H1 (cell line): ENCODE data around the gene MRM3. TPM values are rescaled to one million over a fixed set of nuclear protein-coding genes. Genes with fewer than 3 reads are reported as not detected.

Experiments used
- CTCF ChIA-PET: fragments of 300-600 bp; sonication (Branson Sonifier 250); formaldehyde crosslinking; loops from one replicate; lab custom pipeline; 2021; ENCODE audit not compliant: partially characterized antibody; lab: Charles Lee
- POLR2A ChIA-PET: fragments of 300-600 bp; sonication (Branson Sonifier 250); formaldehyde crosslinking; loops from one replicate; lab custom pipeline; 2021; ENCODE audit warnings: inconsistent platforms; ENCODE audit not compliant: partially characterized antibody; lab: Charles Lee
- DNase-seq, 2 experiments: peaks; one replicate each; pipeline versions ENCODE4 v3.0.0 to v3.0.0-alpha.2; 2010 to 2022; ENCODE audit warnings: low spot score in 2 of 2, low read depth in 1 of 2, mixed read lengths in 1 of 2
- FAIRE-seq: peaks from 2 replicates; lab custom pipeline; 2011; peaks lifted over from hg19 to GRCh38; lab: Jason Lieb, UNC
- H2AFZ ChIP-seq: 2 replicates; pipeline ENCODE4 v1.8.1; 2012; ENCODE audit warnings: low read length, inconsistent platforms
- H2AK5ac ChIP-seq: 2 replicates; pipeline ENCODE4 v1.6.1; 2013; ENCODE audit warnings: low read depth, low read length
- H2BK120ac ChIP-seq: replicated peaks from 2 replicates; pipeline ENCODE3; 2013; ENCODE audit warnings: low read depth, low read length, inconsistent platforms
- H2BK12ac ChIP-seq: 2 replicates; pipeline ENCODE4 v1.6.1; 2013; ENCODE audit warnings: low read depth, low read length
- H2BK15ac ChIP-seq: 2 replicates; pipeline ENCODE4 v1.6.1; 2013; ENCODE audit warnings: low read length
- H2BK20ac ChIP-seq: 2 replicates; pipeline ENCODE4 v1.6.1; 2013; ENCODE audit warnings: low read length
- H2BK5ac ChIP-seq: 2 replicates; pipeline ENCODE4 v1.6.1; 2013; ENCODE audit warnings: low read depth, low read length
- H3K14ac ChIP-seq: 2 replicates; pipeline ENCODE4 v1.6.1; 2013; ENCODE audit warnings: inconsistent platforms; ENCODE audit not compliant: insufficient read length
- H3K18ac ChIP-seq: 2 replicates; pipeline ENCODE4 v1.6.1; 2013; ENCODE audit warnings: low read length; ENCODE audit errors: extremely low read depth
- H3K23ac ChIP-seq: 2 replicates; pipeline ENCODE4 v1.6.1; 2013; ENCODE audit warnings: inconsistent platforms; ENCODE audit not compliant: insufficient read length
- H3K23me2 ChIP-seq: 2 replicates; pipeline ENCODE4 v1.6.1; 2013; ENCODE audit warnings: low read depth, low read length
- H3K27ac ChIP-seq: 2 replicates; pipeline ENCODE4 v1.6.1; 2011; ENCODE audit warnings: low read depth, low read length, inconsistent platforms
- H3K27me3 ChIP-seq, 4 experiments: replicated peaks in 1 of 4; 1 replicate in 1 of 4; 2 replicates in 3 of 4; pipeline versions ENCODE4 v1.6.1 to v1.8.1; 2011 to 2013; ENCODE audit warnings: low read length in 3 of 4, mild to moderate bottlenecking in 3 of 4, inconsistent platforms in 2 of 4, mixed read lengths in 2 of 4, moderate library complexity in 1 of 4; ENCODE audit not compliant: control insufficient read depth in 3 of 4, insufficient read depth in 3 of 4; ENCODE audit errors: extremely low read depth in 1 of 4
- H3K36me3 ChIP-seq, 4 experiments: 2 replicates each; pipeline versions ENCODE4 v1.6.1 to v1.8.1; 2011 to 2013; ENCODE audit warnings: mild to moderate bottlenecking in 4 of 4, low read length in 3 of 4, moderate library complexity in 2 of 4, control low read depth in 1 of 4, inconsistent platforms in 1 of 4; ENCODE audit not compliant: insufficient read depth in 4 of 4, control insufficient read depth in 2 of 4
- H3K4ac ChIP-seq: replicated peaks from 2 replicates; pipeline ENCODE3; 2013; ENCODE audit warnings: low read length, low read depth, mixed read lengths, inconsistent platforms; ENCODE audit not compliant: insufficient read length
- H3K4me1 ChIP-seq, 4 experiments: replicated peaks in 1 of 4; 1 replicate in 1 of 4; 2 replicates in 3 of 4; pipeline versions ENCODE4 v1.6.1 to v1.8.1; 2011 to 2013; ENCODE audit warnings: low read length in 3 of 4, inconsistent platforms in 2 of 4, mixed read lengths in 1 of 4; ENCODE audit not compliant: insufficient read depth in 4 of 4, control insufficient read depth in 3 of 4
- H3K4me2 ChIP-seq, 2 experiments: 2 replicates each; pipeline versions ENCODE4 v1.6.1 to v1.8.1; 2011 to 2013; ENCODE audit warnings: low read depth in 2 of 2, low read length in 2 of 2, control low read depth in 1 of 2, inconsistent platforms in 1 of 2, mild to moderate bottlenecking in 1 of 2; ENCODE audit not compliant: insufficient read depth in 1 of 2
- H3K4me3 ChIP-seq, 4 experiments: fragments of 200-600, 300-600 bp in 1 of 4; sonication (generic), shearing (Covaris generic), sonication (Bioruptor Twin) in 1 of 4; 2 replicates each; pipeline versions ENCODE4 v1.5.1 to v1.8.1; 2011 to 2016; ENCODE audit warnings: low read length in 4 of 4, low read depth in 3 of 4, control low read depth in 2 of 4, inconsistent platforms in 2 of 4, mild to moderate bottlenecking in 2 of 4, mixed read lengths in 1 of 4, moderate library complexity in 1 of 4; ENCODE audit not compliant: insufficient read depth in 2 of 4; ENCODE audit errors: extremely low read depth in 1 of 4
- H3K56ac ChIP-seq: replicated peaks from 2 replicates; pipeline ENCODE3; 2013; ENCODE audit warnings: low read depth, mild to moderate bottlenecking, mixed read lengths, low read length, inconsistent platforms; ENCODE audit not compliant: insufficient read length
- H3K79me1 ChIP-seq: 2 replicates; pipeline ENCODE4 v1.6.1; 2013; ENCODE audit warnings: low read depth, low read length, control low read depth
- H3K79me2 ChIP-seq, 2 experiments: 2 replicates each; pipeline versions ENCODE4 v1.6.1 to v1.8.1; 2012 to 2013; ENCODE audit warnings: low read length in 2 of 2, mild to moderate bottlenecking in 2 of 2, inconsistent platforms in 1 of 2; ENCODE audit not compliant: insufficient read depth in 2 of 2, control insufficient read depth in 1 of 2
- H3K9ac ChIP-seq, 4 experiments: replicated peaks in 1 of 4; 1 replicate in 1 of 4; 2 replicates in 3 of 4; pipeline versions ENCODE4 v1.6.1 to v1.8.1; 2011 to 2013; ENCODE audit warnings: low read depth in 3 of 4, low read length in 3 of 4, control low read depth in 2 of 4, mild to moderate bottlenecking in 2 of 4, moderate library complexity in 2 of 4, inconsistent platforms in 1 of 4; ENCODE audit errors: extremely low read depth in 1 of 4
- H3K9me3 ChIP-seq, 2 experiments: 2 replicates each; pipeline versions ENCODE4 v1.6.1 to v1.8.1; 2012 to 2013; ENCODE audit warnings: mild to moderate bottlenecking in 2 of 2, moderate library complexity in 2 of 2, control low read depth in 1 of 2, inconsistent platforms in 1 of 2, low read depth in 1 of 2, low read length in 1 of 2, mixed read lengths in 1 of 2; ENCODE audit not compliant: insufficient read depth in 2 of 2
- H4K20me1 ChIP-seq, 2 experiments: replicated peaks in 1 of 2; 2 replicates each; pipeline versions ENCODE3 to v1.8.1; 2011 to 2013; ENCODE audit warnings: inconsistent platforms in 2 of 2, low read length in 2 of 2, mild to moderate bottlenecking in 1 of 2; ENCODE audit not compliant: insufficient read depth in 2 of 2, control insufficient read depth in 1 of 2
- H4K5ac ChIP-seq: 2 replicates; pipeline ENCODE4 v1.6.1; 2013; ENCODE audit warnings: low read length, low read depth, mixed read lengths, inconsistent platforms; ENCODE audit not compliant: insufficient read length
- H4K8ac ChIP-seq: 2 replicates; pipeline ENCODE4 v1.8.0; 2013; ENCODE audit warnings: mild to moderate bottlenecking, moderate library complexity, low read length, inconsistent platforms; ENCODE audit not compliant: insufficient read depth; ENCODE audit errors: extremely low read depth
- H4K91ac ChIP-seq: replicated peaks from 2 replicates; pipeline ENCODE3; 2013; ENCODE audit warnings: low read length, mixed read lengths, inconsistent platforms; ENCODE audit not compliant: insufficient read length
- CHD1 ChIP-seq: IDR thresholded peaks from 2 replicates; pipeline ENCODE4 v1.6.1; 2012; ENCODE audit warnings: low read depth, low read length, improper control_type of control experiment
- CHD2 ChIP-seq: IDR thresholded peaks from 2 replicates; pipeline ENCODE4 v1.6.1; 2012; ENCODE audit warnings: low read length, improper control_type of control experiment
- EZH2 ChIP-seq: fragments of 200-600 bp; sonication (generic); IDR thresholded peaks from 2 replicates; pipeline ENCODE4 v1.7.1; 2012; ENCODE audit warnings: low read depth, mild to moderate bottlenecking, moderate library complexity, low read length, inconsistent platforms; ENCODE audit not compliant: severe bottlenecking
- GTF2F1 ChIP-seq: IDR thresholded peaks from 2 replicates; pipeline ENCODE4 v1.6.1; 2012; ENCODE audit warnings: low read depth, low read length, improper control_type of control experiment, borderline replicate concordance
- HDAC2 ChIP-seq, 2 experiments: fragments of 300-600 bp in 1 of 2; sonication (generic) in 1 of 2; IDR thresholded peaks; 2 replicates each; pipeline ENCODE4 v1.6.1; 2011 to 2012; ENCODE audit warnings: low read depth in 2 of 2, low read length in 2 of 2, mild to moderate bottlenecking in 2 of 2, moderate library complexity in 2 of 2, borderline replicate concordance in 1 of 2, inconsistent platforms in 1 of 2
- NRF1 ChIP-seq: IDR thresholded peaks from 2 replicates; pipeline ENCODE4 v1.6.1; 2011; ENCODE audit warnings: mild to moderate bottlenecking, low read depth, low read length, improper control_type of control experiment
- PHF8 ChIP-seq: fragments of 200-600 bp; sonication (generic); conservative IDR thresholded peaks from 2 replicates; pipeline ENCODE4 v1.7.1; 2012; ENCODE audit warnings: low read depth, mild to moderate bottlenecking, inconsistent platforms, low read length, moderate library complexity
- RXRA ChIP-seq: IDR thresholded peaks from 2 replicates; pipeline ENCODE4 v1.6.1; 2011; ENCODE audit warnings: low read depth, mild to moderate bottlenecking, low read length, moderate library complexity; ENCODE audit not compliant: insufficient read depth
- SAP30 ChIP-seq: fragments of 300-600 bp; sonication (generic); IDR thresholded peaks from 2 replicates; pipeline ENCODE4 v1.7.1; 2012; ENCODE audit warnings: low read length, moderate library complexity, mild to moderate bottlenecking, inconsistent platforms; ENCODE audit not compliant: insufficient read depth, insufficient replicate concordance
- SIN3A ChIP-seq, 2 experiments: IDR thresholded peaks in 1 of 2; conservative IDR thresholded peaks in 1 of 2; 2 replicates each; pipeline ENCODE4 v1.6.1; 2011 to 2012; ENCODE audit warnings: low read length in 2 of 2, improper control_type of control experiment in 1 of 2, low read depth in 1 of 2, mild to moderate bottlenecking in 1 of 2
- TBP ChIP-seq: IDR thresholded peaks from 2 replicates; pipeline ENCODE4 v1.6.1; 2011; ENCODE audit warnings: low read depth, low read length, improper control_type of control experiment
- WGBS, 2 experiments: shearing (Covaris generic) in 1 of 2; methylation state at CpG; one replicate each; pipeline versions ENCODE4 v1.1.6 to v1.1.7; 2013 to 2015; ENCODE audit warnings: low lambda C conversion rate in 2 of 2, mixed read lengths in 2 of 2, inconsistent platforms in 1 of 2, low coverage in 1 of 2, missing lambda C conversion rate in 1 of 2; ENCODE audit not compliant: insufficient replicate concordance in 2 of 2, insufficient coverage in 1 of 2, insufficient read length in 1 of 2; ENCODE audit errors: extremely low coverage in 1 of 2, missing lambda C conversion rate in 1 of 2; 5-methylcytosine and 5-hydroxymethylcytosine counted together
- polyA plus RNA-seq, 7 experiments: library from polyadenylated mRNA; depleted of rRNA in 3 of 7; stranded (reverse) in 5 of 7; unstranded in 2 of 7; fragments of >200 nt in 5 of 7; fragments of 200-250 nt in 2 of 7; gene quantifications; 1 replicate in 5 of 7; 2 replicates in 1 of 7; 4 replicates in 1 of 7; pipeline versions ENCODE4 v1.2.1 to v1.2.3, GENCODE V29; 2011 to 2013; ENCODE audit warnings: missing spikeins in 2 of 7, mixed read lengths in 2 of 7
- total RNA-seq: library from RNA; stranded (reverse); fragmentation: NEBNext Ultra II Directional; extraction: Animal tissue kit (Norgen Biotek cat#: 25700); gene quantifications from 2 replicates; pipeline ENCODE4 v1.2.1, GENCODE V29; 2021

MRM3 gene
- total and polyA plus RNA-seq, 2 of the 8 experiments (the other 6 are each of a cell fraction or from before 2014, with no cell fraction given), result 10.1 to 20.8 TPM

DNA sequence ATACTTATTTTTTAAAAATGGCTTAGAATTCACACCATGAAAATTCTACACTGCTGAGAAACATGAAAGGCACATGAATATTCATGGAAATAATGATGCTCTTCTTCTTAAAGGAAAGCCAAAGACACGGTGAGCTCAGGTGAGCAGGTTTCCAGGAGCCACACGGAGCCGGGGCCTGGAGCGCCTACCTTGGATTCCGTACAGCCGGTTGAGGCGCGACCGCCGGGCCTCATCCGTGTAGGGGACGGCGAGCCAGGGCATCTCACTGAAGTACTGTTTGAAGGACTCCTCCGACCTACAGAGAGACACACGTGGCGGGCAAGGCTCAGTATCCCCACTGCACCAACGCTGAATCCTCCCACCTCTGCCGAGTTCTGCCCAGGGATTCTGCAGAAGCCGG is 37.1 kb downstream of the MRM3 start:
- Histone ChIP-seq H2BK12ac (no peak overlapping the region), H3K79me1 (no peaks in the 10 kb centered on the region), H2BK120ac (no peak overlapping the region), H2AK5ac (no peak overlapping the region), H4K20me1 (peaks cover 0 to 2% of the 10 kb centered on the region in 2 experiments), H3K9ac (no peak overlapping the region), H3K27ac (no peak overlapping the region), H3K79me2 (no peaks in the 10 kb centered on the region), H3K23me2 (no peaks in the 10 kb centered on the region), H3K23ac (no peak overlapping the region), H3K4me1 (no peaks in the 10 kb centered on the region), H3K56ac (no peak overlapping the region), H3K4ac (no peak overlapping the region), H4K8ac (no peak overlapping the region), H3K27me3 (no peaks in the 10 kb centered on the region), H2BK20ac (no peak overlapping the region), H2AFZ (no peak overlapping the region), H3K36me3 (peaks cover 9 to 35% (median 29%) of the 10 kb centered on the region in 4 experiments; a peak in 7 of 8 replicates), H2BK15ac (no peak overlapping the region), H3K4me3 (no peak overlapping the region), H4K91ac (no peak overlapping the region), H3K14ac (no peak overlapping the region), H3K18ac (no peak overlapping the region), H4K5ac (no peak overlapping the region), H2BK5ac (no peak overlapping the region), H3K4me2 (no peak overlapping the region), H3K9me3 (no peaks in the 10 kb centered on the region)
- no peak for FAIRE-seq
- POLR2A ChIA-PET, result no interaction called here
- 95% methylated on average over 16 of the region's 19 CpGs; no CpG with 5 or more reads in 1 of the 2 experiments for WGBS, 2 experiments
- CTCF ChIA-PET, result interaction anchor here (0.9 to 1.4 kb wide), 2 partner anchors 24 to 119 kb away, joined by 3 read pairs; no protein-coding TSS in a partner anchor
- TF ChIP-seq SIN3A (conservative IDR thresholded peaks at IDR 0.05 in 1 of 2, IDR thresholded peaks at IDR 0.05 in 1 of 2; ENCODE audit: low read depth in 1 of 2, low read length in 2 of 2), result no peak
- no peak for TF ChIP-seq NRF1
- no peak for TF ChIP-seq PHF8
- TF ChIP-seq CHD1, result no peak
- no peak for TF ChIP-seq EZH2
- no peak for TF ChIP-seq HDAC2 (IDR thresholded peaks at IDR 0.05; ENCODE audit: borderline replicate concordance in 1 of 2, low read depth in 2 of 2, low read length in 2 of 2)
- no peak for TF ChIP-seq SAP30
- TF ChIP-seq GTF2F1, result no peak
- no peak for TF ChIP-seq TBP
- no peak for TF ChIP-seq RXRA
- no peak for TF ChIP-seq CHD2
- DNase-seq, result no peak
